ENCODE data around the gene NOM1. TPM values are rescaled to one million over a fixed set of nuclear protein-coding genes. Genes with fewer than 3 reads are reported as not detected.
A peak's percentile ranks its signal among the peaks of the same experiment; 100 is the strongest.

NOM1 gene
- total RNA-seq, 1 donor from 2014 or later: 19.7 TPM

DNA sequence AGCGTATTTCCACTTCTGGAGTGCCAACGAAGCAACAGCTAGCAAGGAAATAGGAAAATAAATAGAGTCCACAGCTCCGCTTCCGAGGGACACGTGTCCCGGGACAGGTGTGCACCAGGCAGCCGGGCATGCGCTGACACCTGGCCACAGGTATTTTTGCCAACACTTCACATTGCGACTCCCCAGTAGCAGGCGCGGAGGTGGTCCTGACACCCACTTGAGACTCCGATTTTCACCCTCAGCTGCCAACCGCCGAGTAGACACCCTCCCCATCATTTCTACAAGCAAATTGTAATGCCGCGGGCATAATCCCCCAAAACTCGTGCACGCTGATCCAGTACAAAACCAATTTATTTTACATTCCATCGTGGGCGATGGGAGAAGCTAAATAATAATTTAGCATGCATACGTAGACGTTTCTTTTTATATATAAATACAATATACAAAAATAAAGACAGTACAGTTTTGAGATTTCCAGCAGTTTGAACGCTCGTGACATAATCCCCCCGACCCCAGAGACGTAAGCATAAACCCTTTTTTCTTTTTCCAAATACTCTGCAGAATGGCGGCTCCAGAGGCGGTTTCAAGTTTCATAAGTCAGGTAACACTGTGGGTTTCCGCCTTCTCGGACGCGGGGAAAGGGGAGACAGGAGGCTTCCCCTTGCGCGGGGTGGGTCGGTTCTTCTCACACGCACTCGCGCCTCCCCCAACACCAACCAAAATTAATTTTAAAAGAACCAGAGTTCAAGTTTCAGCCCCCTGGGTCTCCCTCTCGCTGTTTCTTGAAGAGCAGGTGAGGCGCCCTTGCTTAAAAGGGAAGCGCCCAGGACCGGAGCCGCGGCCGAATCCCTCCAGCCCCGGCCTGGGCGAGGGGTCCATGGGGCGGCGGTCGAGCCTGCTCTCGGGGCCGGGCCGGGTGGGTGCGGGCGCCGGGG is 55.3 kb downstream of the NOM1 start:
- FAIRE-seq (no peak), DNase-seq (ENCODE audit: low read depth) (no peak)
- Mint-ChIP-seq H3K27me3 (ENCODE audit: low read depth, unreplicated experiment) (peaks cover 65% of the 10 kb centered on the region), H3K4me1 (ENCODE audit: low read depth, unreplicated experiment) (no peaks in the 10 kb centered on the region), H3K4me3 (ENCODE audit: unreplicated experiment) (no peak overlapping the region), H3K36me3 (ENCODE audit: low read depth, unreplicated experiment) (peaks cover 2% of the 10 kb centered on the region), H3K27ac (ENCODE audit: unreplicated experiment) (peak overlapping the region; percentile 26), H3K9me3 (ENCODE audit: unreplicated experiment) (peaks cover 15% of the 10 kb centered on the region)
- Histone ChIP-seq H3K4me3 (ENCODE audit: insufficient read depth, low read depth, low read length) (no peak overlapping the region), H3K9me3 (ENCODE audit: insufficient read depth, low read depth, low read length) (no peaks in the 10 kb centered on the region), H3K27ac (ENCODE audit: low read depth, low read length) (no peak overlapping the region), H3K79me2 (ENCODE audit: insufficient read depth, low read length) (no peaks in the 10 kb centered on the region), H2AFZ (ENCODE audit: low read depth, low read length) (no peak overlapping the region), H3K27me3 (ENCODE audit: insufficient read depth, low read length) (peaks cover 87% of the 10 kb centered on the region), H3K4me1 (ENCODE audit: insufficient read depth, low read length) (no peaks in the 10 kb centered on the region), H3K36me3 (ENCODE audit: insufficient read depth, low read length) (no peaks in the 10 kb centered on the region), H4K20me1 (ENCODE audit: insufficient read depth, low read length) (peaks cover 12% of the 10 kb centered on the region), H3K9ac (ENCODE audit: low read length) (no peak overlapping the region), H3K4me2 (ENCODE audit: low read length) (no peak overlapping the region)
- TF ChIP-seq EZH2 (IDR thresholded peaks at IDR 0.05; ENCODE audit: insufficient read depth, low read length): no peak
- TF ChIP-seq, protein P1, sequence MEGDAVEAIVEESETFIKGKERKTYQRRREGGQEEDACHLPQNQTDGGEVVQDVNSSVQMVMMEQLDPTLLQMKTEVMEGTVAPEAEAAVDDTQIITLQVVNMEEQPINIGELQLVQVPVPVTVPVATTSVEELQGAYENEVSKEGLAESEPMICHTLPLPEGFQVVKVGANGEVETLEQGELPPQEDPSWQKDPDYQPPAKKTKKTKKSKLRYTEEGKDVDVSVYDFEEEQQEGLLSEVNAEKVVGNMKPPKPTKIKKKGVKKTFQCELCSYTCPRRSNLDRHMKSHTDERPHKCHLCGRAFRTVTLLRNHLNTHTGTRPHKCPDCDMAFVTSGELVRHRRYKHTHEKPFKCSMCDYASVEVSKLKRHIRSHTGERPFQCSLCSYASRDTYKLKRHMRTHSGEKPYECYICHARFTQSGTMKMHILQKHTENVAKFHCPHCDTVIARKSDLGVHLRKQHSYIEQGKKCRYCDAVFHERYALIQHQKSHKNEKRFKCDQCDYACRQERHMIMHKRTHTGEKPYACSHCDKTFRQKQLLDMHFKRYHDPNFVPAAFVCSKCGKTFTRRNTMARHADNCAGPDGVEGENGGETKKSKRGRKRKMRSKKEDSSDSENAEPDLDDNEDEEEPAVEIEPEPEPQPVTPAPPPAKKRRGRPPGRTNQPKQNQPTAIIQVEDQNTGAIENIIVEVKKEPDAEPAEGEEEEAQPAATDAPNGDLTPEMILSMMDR (IDR thresholded peaks at IDR 0.05; ENCODE audit: insufficient read depth, low read depth, low read length): no peak

DNA sequence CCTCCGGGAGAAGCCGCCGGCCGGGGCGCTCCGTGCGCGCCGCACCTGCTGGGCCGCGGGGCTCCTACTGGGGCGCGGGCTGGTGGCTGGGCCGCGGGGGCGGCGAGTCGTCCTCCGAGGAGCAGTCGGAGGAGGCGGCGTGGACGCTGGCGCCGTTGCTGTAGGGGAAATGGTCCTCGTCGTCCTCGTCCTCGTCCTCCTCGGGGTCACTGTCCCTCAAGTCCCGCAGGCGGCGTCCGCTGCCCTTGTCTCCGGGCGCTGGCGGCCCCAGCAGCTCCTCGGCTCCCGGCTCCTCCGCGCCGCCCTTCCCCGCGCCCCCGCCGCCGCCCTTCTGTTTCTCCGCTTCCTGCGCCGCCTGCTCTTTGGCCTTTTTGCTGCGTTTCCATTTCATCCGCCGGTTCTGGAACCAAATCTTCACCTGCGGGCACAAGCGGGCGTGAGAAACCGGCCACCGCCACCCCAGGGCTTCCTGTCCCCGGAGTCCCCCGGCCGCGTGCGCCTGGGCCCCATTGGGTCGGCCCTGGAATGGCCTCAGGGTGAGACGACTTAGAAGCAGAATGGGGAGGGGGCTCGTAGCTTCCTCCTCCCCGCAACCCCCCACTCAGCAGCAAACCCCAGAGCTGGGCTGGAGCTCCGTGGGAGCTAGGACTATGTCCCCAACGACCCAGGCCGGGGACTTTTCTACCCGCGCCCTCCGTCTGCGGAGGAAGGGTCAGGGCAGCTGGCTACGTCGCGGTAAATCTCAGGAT is 56.1 kb downstream of the NOM1 start:
- DNase-seq (ENCODE audit: low read depth) (no peak), FAIRE-seq (no peak)
- Histone ChIP-seq H3K4me3 (ENCODE audit: insufficient read depth, low read depth, low read length) (no peak overlapping the region), H3K36me3 (ENCODE audit: insufficient read depth, low read length) (no peaks in the 10 kb centered on the region), H3K9me3 (ENCODE audit: insufficient read depth, low read depth, low read length) (no peaks in the 10 kb centered on the region), H3K4me2 (ENCODE audit: low read length) (no peak overlapping the region), H3K4me1 (ENCODE audit: insufficient read depth, low read length) (no peaks in the 10 kb centered on the region), H3K27ac (ENCODE audit: low read depth, low read length) (no peak overlapping the region), H3K9ac (ENCODE audit: low read length) (no peak overlapping the region), H3K27me3 (ENCODE audit: insufficient read depth, low read length) (peaks cover 84% of the 10 kb centered on the region), H4K20me1 (ENCODE audit: insufficient read depth, low read length) (peaks cover 12% of the 10 kb centered on the region), H3K79me2 (ENCODE audit: insufficient read depth, low read length) (no peaks in the 10 kb centered on the region), H2AFZ (ENCODE audit: low read depth, low read length) (no peak overlapping the region)
- Mint-ChIP-seq H3K36me3 (ENCODE audit: low read depth, unreplicated experiment) (peaks cover 2% of the 10 kb centered on the region), H3K9me3 (ENCODE audit: unreplicated experiment) (peaks cover 14% of the 10 kb centered on the region), H3K27me3 (ENCODE audit: low read depth, unreplicated experiment) (peaks cover 62% of the 10 kb centered on the region), H3K4me3 (ENCODE audit: unreplicated experiment) (no peak overlapping the region), H3K27ac (ENCODE audit: unreplicated experiment) (no peak overlapping the region), H3K4me1 (ENCODE audit: low read depth, unreplicated experiment) (no peaks in the 10 kb centered on the region)
- TF ChIP-seq, protein P1 (IDR thresholded peaks at IDR 0.05; ENCODE audit: insufficient read depth, low read depth, low read length): no peak
- peak; percentile 98 for TF ChIP-seq EZH2 (IDR thresholded peaks at IDR 0.05; ENCODE audit: insufficient read depth, low read length)

All from astrocyte (in vitro differentiated cells and primary cell).